GM20000 (cell line): Measurements from ENCODE around the gene IBTK.
"Not testable (repeated sequence)": the region's sequence is repeated elsewhere in the genome, so short reads cannot be mapped to it uniquely, and the experiment has no call there.

ENCODE experiments used
- DNase-seq: peaks from one replicate; pipeline ENCODE4 v3.0.0; 2012; ENCODE audit warnings: low spot score
- CTCF ChIP-seq: IDR thresholded peaks from 2 replicates; pipeline ENCODE4 v1.5.1; 2012; ENCODE audit warnings: mild to moderate bottlenecking, control low read depth; ENCODE audit errors: extremely low read depth, missing control alignments

IBTK gene

GRCh38 chr6:82129797-82130196, 117.7 kb downstream of the IBTK start:
- no peak for DNase-seq
- no peak for TF ChIP-seq CTCF

- not testable (repeated sequence) for DNase-seq
These were observed 118.6 kb downstream of the IBTK start for GRCh38 chr6:82128973-82129372.

GRCh38 chr6:82123632-82124031, 123.9 kb downstream of the IBTK start:
- TF ChIP-seq CTCF, result no peak

More at GRCh38 chr6:82123632-82124031, 123.9 kb downstream of the IBTK start:
- DNase-seq, result no peak
